ENCODE results near the gene ESD.
"Not testable (repeated sequence)": the region's sequence is repeated elsewhere in the genome, so short reads cannot be mapped to it uniquely, and the experiment has no call there.

Gene ESD

GRCh38 chr13:46783504-46783903 lies 13.5 kb downstream of the ESD start:
- no peak for DNase-seq

GRCh38 chr13:46782691-46783090 lies 14.3 kb downstream of the ESD start:
- DNase-seq, result no peak

GRCh38 chr13:46782066-46782465 lies 14.9 kb downstream of the ESD start:
- DNase-seq, result no peak

- no peak for DNase-seq
These were observed 18.1 kb downstream of the ESD start for GRCh38 chr13:46778890-46779289.

- no peak for DNase-seq
These were observed 18.9 kb downstream of the ESD start for GRCh38 chr13:46778095-46778494.

- no peak for DNase-seq
These were observed 21.4 kb downstream of the ESD start for GRCh38 chr13:46775385-46776107.

- no peak for DNase-seq
These were observed 23.4 kb downstream of the ESD start for GRCh38 chr13:46773541-46773940.

GRCh38 chr13:46771693-46772092 lies 25.3 kb downstream of the ESD start:
- no peak for DNase-seq

GRCh38 chr13:46769925-46770324 lies 27.0 kb downstream of the ESD start:
- DNase-seq, result not testable (repeated sequence)

- DNase-seq, result no peak
These were observed 35.1 kb downstream of the ESD start for GRCh38 chr13:46761866-46762265.

GRCh38 chr13:46761174-46761573 lies 35.8 kb downstream of the ESD start:
- no peak for DNase-seq

GRCh38 chr13:46759846-46760245 lies 37.1 kb downstream of the ESD start:
- no peak for DNase-seq

GRCh38 chr13:46757640-46758039 lies 39.3 kb downstream of the ESD start:
- DNase-seq, result no peak

- DNase-seq, result no peak
These were observed 40.0 kb downstream of the ESD start for GRCh38 chr13:46756977-46757376.

GRCh38 chr13:46755508-46755907 lies 41.5 kb downstream of the ESD start:
- DNase-seq, result not testable (repeated sequence)

- DNase-seq, result no peak
These were observed 42.1 kb downstream of the ESD start for GRCh38 chr13:46754812-46755211.

- DNase-seq, result no peak
These were observed 43.0 kb downstream of the ESD start for GRCh38 chr13:46753917-46754316.

- DNase-seq, result peak in 2 of 3 experiments; percentile 2 to 27
These were observed 43.8 kb downstream of the ESD start for GRCh38 chr13:46753137-46753536.

- no peak for DNase-seq
These were observed 44.9 kb downstream of the ESD start for GRCh38 chr13:46751811-46752635.

- DNase-seq, result no peak
These were observed 47.0 kb downstream of the ESD start for GRCh38 chr13:46749951-46750350.

- no peak for DNase-seq
These were observed 48.7 kb downstream of the ESD start for GRCh38 chr13:46748300-46748699.

GRCh38 chr13:46747031-46747820 lies 49.7 kb downstream of the ESD start:
- no peak for DNase-seq

- no peak for DNase-seq
These were observed 51.3 kb downstream of the ESD start for GRCh38 chr13:46745706-46746105.

- DNase-seq, result no peak
These were observed 51.9 kb downstream of the ESD start for GRCh38 chr13:46745062-46745461.

All from NCI-H1417 (cell line).